SH-SY5Y (cell line): ENCODE results near the gene ENTPD8.

Source experiments
- GATA2 ChIP-seq: IDR thresholded peaks from 2 replicates; pipeline ENCODE4 v1.6.1; 2011; ENCODE audit warnings: mild to moderate bottlenecking, low read depth, low read length
- GATA3 ChIP-seq: IDR thresholded peaks from 2 replicates; pipeline ENCODE4 v1.6.1; 2011; ENCODE audit warnings: low read depth, mild to moderate bottlenecking, low read length, moderate library complexity

GRCh38 chr9:137449081-137449844, 8.1 kb upstream of the ENTPD8 start:
- no peak for TF ChIP-seq GATA2
- TF ChIP-seq GATA3, result no peak
